ENCODE data around the gene KLHL35.

Gene KLHL35

GRCh38 chr11:75480185-75481175 is 47.5 kb upstream of the KLHL35 start:
- DNase-seq, result no peak
- H4K20me1 ChIP-seq (ENCODE audit: insufficient read depth, low read length), result no peaks in the 10 kb centered on the region
- no peak for ATAC-seq (ENCODE audit: insufficient read depth, low read depth)
- no peak for TF ChIP-seq EZH2 (IDR thresholded peaks at IDR 0.05; ENCODE audit: borderline replicate concordance, low read depth, low read length, severe bottlenecking)
- no peak for TF ChIP-seq CTCF (IDR thresholded peaks at IDR 0.05; ENCODE audit: borderline replicate concordance, extremely low read depth, low read length, poor library complexity, severe bottlenecking)
- no peak overlapping the region for H3K9ac ChIP-seq (ENCODE audit: low read depth, low read length)
- H3K9me3 ChIP-seq (ENCODE audit: insufficient read depth, low read length, severe bottlenecking), result no peaks in the 10 kb centered on the region
- no peak overlapping the region for H2AFZ ChIP-seq (ENCODE audit: low read depth, low read length)
- no peaks in the 10 kb centered on the region for H3K79me2 ChIP-seq (ENCODE audit: insufficient read depth, low read length)
- H3K4me1 ChIP-seq (ENCODE audit: insufficient read depth, low read length), result peaks cover 12% of the 10 kb centered on the region
- no peaks in the 10 kb centered on the region for H3K27me3 ChIP-seq (ENCODE audit: insufficient read depth, low read length, poor library complexity)
- H3K4me2 ChIP-seq (ENCODE audit: insufficient read depth, low read length), result no peak overlapping the region
- H3K4me3 ChIP-seq (ENCODE audit: low read depth in 1 of 2, low read length in 2 of 2), result no peak overlapping the region
- no peaks in the 10 kb centered on the region for H3K36me3 ChIP-seq (ENCODE audit: insufficient read depth, low read length)
- H3K27ac ChIP-seq (ENCODE audit: low read length), result no peak overlapping the region

GRCh38 chr11:75479597-75480145 is 46.7 kb upstream of the KLHL35 start:
- no peak overlapping the region for H3K27ac ChIP-seq (ENCODE audit: low read length)
- H4K20me1 ChIP-seq (ENCODE audit: insufficient read depth, low read length), result no peaks in the 10 kb centered on the region
- no peak overlapping the region for H2AFZ ChIP-seq (ENCODE audit: low read depth, low read length)
- no peak for ATAC-seq (ENCODE audit: insufficient read depth, low read depth)
- DNase-seq, result no peak
- H3K4me2 ChIP-seq (ENCODE audit: insufficient read depth, low read length), result no peak overlapping the region
- H3K36me3 ChIP-seq (ENCODE audit: insufficient read depth, low read length), result no peaks in the 10 kb centered on the region
- H3K9ac ChIP-seq (ENCODE audit: low read depth, low read length), result no peak overlapping the region
- H3K4me3 ChIP-seq (ENCODE audit: low read depth in 1 of 2, low read length in 2 of 2), result no peak overlapping the region
- peaks cover 20% of the 10 kb centered on the region for H3K4me1 ChIP-seq (ENCODE audit: insufficient read depth, low read length)
- no peaks in the 10 kb centered on the region for H3K9me3 ChIP-seq (ENCODE audit: insufficient read depth, low read length, severe bottlenecking)
- H3K27me3 ChIP-seq (ENCODE audit: insufficient read depth, low read length, poor library complexity), result no peaks in the 10 kb centered on the region
- TF ChIP-seq EZH2 (IDR thresholded peaks at IDR 0.05; ENCODE audit: borderline replicate concordance, low read depth, low read length, severe bottlenecking) (no peak), CTCF (IDR thresholded peaks at IDR 0.05; ENCODE audit: borderline replicate concordance, extremely low read depth, low read length, poor library complexity, severe bottlenecking) (no peak)
- no peaks in the 10 kb centered on the region for H3K79me2 ChIP-seq (ENCODE audit: insufficient read depth, low read length)

GRCh38 chr11:75478783-75479596 is 46.0 kb upstream of the KLHL35 start:
- Histone ChIP-seq H3K9ac (ENCODE audit: low read depth, low read length) (no peak overlapping the region), H3K4me3 (ENCODE audit: low read depth in 1 of 2, low read length in 2 of 2) (no peak overlapping the region), H3K4me2 (ENCODE audit: insufficient read depth, low read length) (no peak overlapping the region), H3K27ac (ENCODE audit: low read length) (no peak overlapping the region), H4K20me1 (ENCODE audit: insufficient read depth, low read length) (no peaks in the 10 kb centered on the region), H2AFZ (ENCODE audit: low read depth, low read length) (no peak overlapping the region), H3K9me3 (ENCODE audit: insufficient read depth, low read length, severe bottlenecking) (no peaks in the 10 kb centered on the region), H3K27me3 (ENCODE audit: insufficient read depth, low read length, poor library complexity) (no peaks in the 10 kb centered on the region), H3K79me2 (ENCODE audit: insufficient read depth, low read length) (no peaks in the 10 kb centered on the region), H3K4me1 (ENCODE audit: insufficient read depth, low read length) (peaks cover 21% of the 10 kb centered on the region), H3K36me3 (ENCODE audit: insufficient read depth, low read length) (no peaks in the 10 kb centered on the region)
- TF ChIP-seq EZH2 (IDR thresholded peaks at IDR 0.05; ENCODE audit: borderline replicate concordance, low read depth, low read length, severe bottlenecking) (no peak), CTCF (IDR thresholded peaks at IDR 0.05; ENCODE audit: borderline replicate concordance, extremely low read depth, low read length, poor library complexity, severe bottlenecking) (no peak)
- no peak for ATAC-seq (ENCODE audit: insufficient read depth, low read depth)
- no peak for DNase-seq
